Neutrophil (primary cell): ENCODE data around the gene TNRC6C.

Source experiments
- H3K27ac ChIP-seq: fragments of 200-600 bp; sonication (generic); 2 replicates; pipeline ENCODE4 v1.5.1; 2016; ENCODE audit warnings: mild to moderate bottlenecking, moderate library complexity
- H3K27me3 ChIP-seq: fragments of 200-600 bp; sonication (generic); 2 replicates; pipeline ENCODE4 v1.6.0; 2016; ENCODE audit warnings: mild to moderate bottlenecking
- H3K36me3 ChIP-seq: fragments of 200-600 bp; sonication (generic); 2 replicates; pipeline ENCODE4 v1.5.1; 2017
- H3K4me1 ChIP-seq, 2 experiments: fragments of 200-600 bp in 1 of 2; sonication (generic) in 1 of 2; 1 replicate in 1 of 2; 2 replicates in 1 of 2; pipeline versions ENCODE4 v1.5.1 to v1.6.1; 2013 to 2016; ENCODE audit warnings: low read depth in 1 of 2, low read length in 1 of 2, mild to moderate bottlenecking in 1 of 2, moderate library complexity in 1 of 2; ENCODE audit not compliant: control insufficient read depth in 1 of 2, insufficient read depth in 1 of 2
- H3K4me3 ChIP-seq, 2 experiments: fragments of 200-600 bp in 1 of 2; sonication (generic) in 1 of 2; 1 replicate in 1 of 2; 2 replicates in 1 of 2; pipeline ENCODE4 v1.5.1; 2013 to 2016; ENCODE audit warnings: low read depth in 1 of 2, low read length in 1 of 2, mild to moderate bottlenecking in 1 of 2, moderate library complexity in 1 of 2
- H3K9me3 ChIP-seq: fragments of 200-600 bp; sonication (generic); 2 replicates; pipeline ENCODE4 v1.5.1; 2016
- TF ChIP-seq, protein P1 (sequence below): fragments of 200-600 bp; sonication (generic); IDR thresholded peaks from 2 replicates; pipeline ENCODE4 v1.5.1; 2016; ENCODE audit warnings: antibody characterized with exemption

The TNRC6C gene

DNA sequence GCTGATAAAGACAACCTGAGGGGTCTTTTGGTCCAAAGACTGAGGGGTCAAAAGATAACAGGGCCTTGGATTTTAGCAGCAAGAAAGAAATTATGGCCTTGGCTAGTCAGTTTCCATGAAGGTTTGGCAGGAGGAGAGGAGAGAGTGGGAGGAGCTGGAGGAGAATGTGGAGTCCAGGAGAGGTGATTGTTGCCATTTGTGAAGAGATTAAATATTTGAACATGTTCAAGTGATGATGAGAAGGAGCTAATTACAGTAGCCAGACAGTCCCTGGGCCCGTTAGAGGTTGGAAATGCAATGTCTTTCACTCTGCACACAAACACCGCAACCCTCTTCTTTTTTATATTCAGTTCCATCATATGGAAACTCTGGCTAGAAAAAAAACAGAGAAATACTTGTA is 68.6 kb downstream of the TNRC6C start:
- Histone ChIP-seq H3K4me1 (peaks cover 15 to 31% of the 10 kb centered on the region in 2 experiments), H3K27ac (no peak overlapping the region), H3K27me3 (no peaks in the 10 kb centered on the region), H3K36me3 (peaks cover 14% of the 10 kb centered on the region), H3K4me3 (no peak overlapping the region), H3K9me3 (no peaks in the 10 kb centered on the region)
- TF ChIP-seq, protein P1, sequence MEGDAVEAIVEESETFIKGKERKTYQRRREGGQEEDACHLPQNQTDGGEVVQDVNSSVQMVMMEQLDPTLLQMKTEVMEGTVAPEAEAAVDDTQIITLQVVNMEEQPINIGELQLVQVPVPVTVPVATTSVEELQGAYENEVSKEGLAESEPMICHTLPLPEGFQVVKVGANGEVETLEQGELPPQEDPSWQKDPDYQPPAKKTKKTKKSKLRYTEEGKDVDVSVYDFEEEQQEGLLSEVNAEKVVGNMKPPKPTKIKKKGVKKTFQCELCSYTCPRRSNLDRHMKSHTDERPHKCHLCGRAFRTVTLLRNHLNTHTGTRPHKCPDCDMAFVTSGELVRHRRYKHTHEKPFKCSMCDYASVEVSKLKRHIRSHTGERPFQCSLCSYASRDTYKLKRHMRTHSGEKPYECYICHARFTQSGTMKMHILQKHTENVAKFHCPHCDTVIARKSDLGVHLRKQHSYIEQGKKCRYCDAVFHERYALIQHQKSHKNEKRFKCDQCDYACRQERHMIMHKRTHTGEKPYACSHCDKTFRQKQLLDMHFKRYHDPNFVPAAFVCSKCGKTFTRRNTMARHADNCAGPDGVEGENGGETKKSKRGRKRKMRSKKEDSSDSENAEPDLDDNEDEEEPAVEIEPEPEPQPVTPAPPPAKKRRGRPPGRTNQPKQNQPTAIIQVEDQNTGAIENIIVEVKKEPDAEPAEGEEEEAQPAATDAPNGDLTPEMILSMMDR = no peak

DNA sequence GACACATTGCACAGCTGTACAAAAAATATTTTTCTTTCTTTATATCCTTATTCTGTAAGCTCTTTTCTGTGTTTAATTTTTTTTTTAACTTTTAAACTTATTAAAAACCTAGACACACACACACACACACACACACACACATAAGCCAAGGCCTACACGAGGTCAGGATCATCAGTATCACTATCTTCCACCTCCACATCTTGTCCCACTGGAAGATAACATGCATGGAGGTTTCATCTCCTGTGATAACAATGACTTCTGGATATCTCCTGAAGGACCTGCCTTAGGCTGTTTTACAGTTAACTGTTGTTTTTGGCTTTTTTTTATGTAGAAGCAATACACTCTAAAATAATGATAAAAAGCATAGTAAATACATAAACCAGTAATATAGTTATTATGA is 71.2 kb downstream of the TNRC6C start:
- H3K9me3 ChIP-seq = no peaks in the 10 kb centered on the region
- H3K36me3 ChIP-seq = peaks cover 36% of the 10 kb centered on the region
- no peaks in the 10 kb centered on the region for H3K27me3 ChIP-seq
- TF ChIP-seq, protein P1 = no peak
- H3K4me3 ChIP-seq = no peak overlapping the region
- H3K27ac ChIP-seq = no peak overlapping the region
- peaks cover 15 to 17% of the 10 kb centered on the region in 2 experiments for H3K4me1 ChIP-seq

DNA sequence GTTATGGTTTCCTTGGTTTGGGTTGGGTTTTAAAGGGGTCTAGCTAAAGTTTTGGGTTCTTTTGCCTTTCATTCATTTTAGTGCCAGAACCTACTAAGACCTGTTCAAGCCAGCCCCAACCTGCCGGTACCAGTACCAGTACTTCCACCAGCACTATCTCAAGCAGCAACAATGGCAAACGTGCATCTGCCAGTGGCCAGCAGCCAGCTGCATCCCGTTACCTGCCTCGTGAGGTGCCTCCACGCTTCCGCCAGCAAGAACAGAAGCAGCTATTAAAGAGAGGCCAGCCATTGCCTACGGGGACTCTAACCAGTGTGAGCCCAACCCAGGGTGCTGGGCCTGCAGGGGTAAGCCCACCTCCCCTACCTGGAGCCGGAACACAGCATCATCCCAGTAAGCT is 72.9 kb downstream of the TNRC6C start:
- TF ChIP-seq, protein P1 = no peak
- Histone ChIP-seq H3K27ac (no peak overlapping the region), H3K36me3 (peaks cover 47% of the 10 kb centered on the region), H3K9me3 (no peaks in the 10 kb centered on the region), H3K27me3 (no peaks in the 10 kb centered on the region), H3K4me3 (no peak overlapping the region), H3K4me1 (peaks cover 9 to 10% of the 10 kb centered on the region in 2 experiments)

- TF ChIP-seq, protein P1 = no peak
- Histone ChIP-seq H3K27ac (no peak overlapping the region), H3K9me3 (no peaks in the 10 kb centered on the region), H3K36me3 (peaks cover 50% of the 10 kb centered on the region), H3K4me3 (no peak overlapping the region), H3K27me3 (no peaks in the 10 kb centered on the region), H3K4me1 (peaks cover 1 to 3% of the 10 kb centered on the region in 2 experiments)
These were observed 73.7 kb downstream of the TNRC6C start for GRCh38 chr17:78032166-78032565.

DNA sequence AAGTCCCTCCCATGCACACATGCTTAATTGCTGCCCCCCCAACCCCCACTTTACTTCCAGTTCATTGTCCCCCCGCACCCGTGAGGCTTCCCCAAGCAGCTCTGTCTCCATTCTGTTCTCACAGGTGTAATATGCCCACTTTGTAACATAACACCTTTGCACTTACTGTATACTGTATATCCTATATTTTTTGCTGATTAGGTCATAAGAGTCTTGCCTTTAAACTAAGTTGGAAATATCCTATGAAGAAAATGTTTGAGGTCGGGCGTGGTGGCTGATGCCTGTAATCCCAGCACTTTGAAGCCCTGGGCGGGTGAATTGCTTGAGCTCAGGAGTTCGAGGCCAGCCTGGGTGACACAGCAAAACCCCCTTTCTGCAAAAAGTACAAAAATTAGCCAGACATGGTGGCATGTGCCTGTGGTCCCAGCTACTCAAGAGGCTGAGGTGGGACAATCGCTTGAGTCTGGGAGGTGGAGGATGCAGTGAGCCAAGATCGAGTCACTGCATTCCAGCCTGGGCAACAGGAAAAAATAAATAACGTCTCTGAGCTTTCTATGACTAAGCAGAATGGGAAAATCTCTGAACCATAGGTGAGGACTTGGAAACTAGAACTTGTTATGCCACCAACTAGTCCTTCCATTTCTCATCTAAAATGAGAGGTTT is 76.1 kb downstream of the TNRC6C start:
- Histone ChIP-seq H3K27ac (no peak overlapping the region), H3K36me3 (peaks cover 65% of the 10 kb centered on the region), H3K27me3 (no peaks in the 10 kb centered on the region)

More for the DNA sequence above, 76.1 kb downstream of the TNRC6C start:
- Histone ChIP-seq H3K4me3 (no peak overlapping the region), H3K9me3 (no peaks in the 10 kb centered on the region), H3K4me1 (no peaks in the 10 kb centered on the region)
- TF ChIP-seq, protein P1 = no peak
